AG04449 (cell line): ENCODE measurements around the gene HTR4.

Experiments used
- CTCF ChIA-PET: fragments of 350-600 bp; formaldehyde crosslinking; extraction: SDS; loops from one replicate; lab custom pipeline; 2021; ENCODE audit warnings: antibody characterized with exemption; lab: Yijun Ruan, JAX
- POLR2A ChIA-PET: fragments of 400-600, 350-600 bp; formaldehyde crosslinking; extraction: SDS; loops from one replicate; lab custom pipeline; 2020; ENCODE audit warnings: antibody characterized with exemption, inconsistent platforms; lab: Yijun Ruan, JAX
- DNase-seq: peaks from one replicate; pipeline ENCODE4 v3.0.0-alpha.2; 2010; ENCODE audit warnings: low read depth, low spot score
- H3K4me3 ChIP-seq: 2 replicates; pipeline ENCODE4 v1.5.1; 2011; ENCODE audit warnings: low read depth, mild to moderate bottlenecking, control low read depth, low read length
- TF ChIP-seq, protein P1 (sequence below): IDR thresholded peaks from one replicate; pipeline ENCODE4 v1.5.1; 2011; ENCODE audit warnings: mild to moderate bottlenecking, moderate library complexity, low read length, control low read depth, inconsistent platforms; ENCODE audit not compliant: insufficient read depth; ENCODE audit errors: missing control alignments

HTR4 gene

DNA sequence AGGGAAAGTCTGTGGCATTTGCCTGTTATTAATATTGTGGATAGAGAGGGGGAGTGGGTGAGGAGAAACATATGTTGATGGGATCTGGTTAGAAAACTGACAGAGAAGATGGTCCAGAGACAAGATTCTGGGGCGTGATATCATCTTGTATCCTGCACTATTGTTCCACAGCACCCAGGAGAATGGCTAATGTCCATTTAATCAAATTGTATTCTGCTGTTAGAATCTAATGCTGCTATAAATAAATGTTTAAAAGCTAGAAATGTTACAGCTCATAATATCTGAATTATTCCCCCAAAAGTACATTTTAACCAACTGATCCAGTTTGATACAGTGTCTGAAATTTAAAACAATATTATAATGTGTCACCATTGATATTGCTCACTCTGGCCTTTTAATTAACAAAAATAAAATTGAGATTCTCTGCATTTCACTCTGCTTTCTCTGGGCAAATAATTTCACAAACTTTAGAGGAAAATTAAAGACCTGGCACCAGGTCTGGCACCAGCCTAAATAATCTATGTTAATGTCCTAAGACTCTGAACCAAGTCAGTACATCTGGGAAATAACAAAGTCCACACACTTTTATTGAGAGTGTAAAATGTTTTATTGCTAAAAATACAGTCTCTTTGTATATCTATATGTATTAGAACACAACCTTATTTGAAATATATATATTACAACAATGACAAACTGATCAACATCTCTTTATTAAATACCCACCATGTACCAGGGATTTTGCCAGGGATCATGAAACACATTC lies 18.8 kb downstream of the HTR4 start:
- DNase-seq: no peak
- H3K4me3 ChIP-seq: no peak overlapping the region
- TF ChIP-seq, protein P1, sequence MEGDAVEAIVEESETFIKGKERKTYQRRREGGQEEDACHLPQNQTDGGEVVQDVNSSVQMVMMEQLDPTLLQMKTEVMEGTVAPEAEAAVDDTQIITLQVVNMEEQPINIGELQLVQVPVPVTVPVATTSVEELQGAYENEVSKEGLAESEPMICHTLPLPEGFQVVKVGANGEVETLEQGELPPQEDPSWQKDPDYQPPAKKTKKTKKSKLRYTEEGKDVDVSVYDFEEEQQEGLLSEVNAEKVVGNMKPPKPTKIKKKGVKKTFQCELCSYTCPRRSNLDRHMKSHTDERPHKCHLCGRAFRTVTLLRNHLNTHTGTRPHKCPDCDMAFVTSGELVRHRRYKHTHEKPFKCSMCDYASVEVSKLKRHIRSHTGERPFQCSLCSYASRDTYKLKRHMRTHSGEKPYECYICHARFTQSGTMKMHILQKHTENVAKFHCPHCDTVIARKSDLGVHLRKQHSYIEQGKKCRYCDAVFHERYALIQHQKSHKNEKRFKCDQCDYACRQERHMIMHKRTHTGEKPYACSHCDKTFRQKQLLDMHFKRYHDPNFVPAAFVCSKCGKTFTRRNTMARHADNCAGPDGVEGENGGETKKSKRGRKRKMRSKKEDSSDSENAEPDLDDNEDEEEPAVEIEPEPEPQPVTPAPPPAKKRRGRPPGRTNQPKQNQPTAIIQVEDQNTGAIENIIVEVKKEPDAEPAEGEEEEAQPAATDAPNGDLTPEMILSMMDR: no peak
- POLR2A ChIA-PET: no interaction called here
- CTCF ChIA-PET: interaction anchor here (1.0 kb wide), 1 partner anchor 95 kb away, joined by 3 read pairs; no protein-coding TSS in a partner anchor

DNA sequence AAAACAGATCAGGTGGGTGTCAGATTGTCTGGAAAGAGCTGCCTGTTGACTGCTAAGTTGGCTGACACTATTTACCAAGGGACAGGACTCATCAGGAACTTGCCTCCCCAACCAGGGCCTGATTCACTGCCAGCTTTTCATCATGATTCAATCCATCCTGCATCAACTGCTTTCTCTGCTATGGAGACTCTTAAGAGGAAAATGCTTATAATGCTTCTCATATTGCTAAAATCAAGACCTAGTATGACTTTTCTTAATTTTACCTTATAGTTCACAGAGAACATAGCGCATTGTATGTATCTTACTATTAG lies 21.3 kb downstream of the HTR4 start:
- no peak for DNase-seq
- CTCF ChIA-PET: no interaction called here
- no peak overlapping the region for H3K4me3 ChIP-seq
- POLR2A ChIA-PET: no interaction called here
- TF ChIP-seq, protein P1: no peak

DNA sequence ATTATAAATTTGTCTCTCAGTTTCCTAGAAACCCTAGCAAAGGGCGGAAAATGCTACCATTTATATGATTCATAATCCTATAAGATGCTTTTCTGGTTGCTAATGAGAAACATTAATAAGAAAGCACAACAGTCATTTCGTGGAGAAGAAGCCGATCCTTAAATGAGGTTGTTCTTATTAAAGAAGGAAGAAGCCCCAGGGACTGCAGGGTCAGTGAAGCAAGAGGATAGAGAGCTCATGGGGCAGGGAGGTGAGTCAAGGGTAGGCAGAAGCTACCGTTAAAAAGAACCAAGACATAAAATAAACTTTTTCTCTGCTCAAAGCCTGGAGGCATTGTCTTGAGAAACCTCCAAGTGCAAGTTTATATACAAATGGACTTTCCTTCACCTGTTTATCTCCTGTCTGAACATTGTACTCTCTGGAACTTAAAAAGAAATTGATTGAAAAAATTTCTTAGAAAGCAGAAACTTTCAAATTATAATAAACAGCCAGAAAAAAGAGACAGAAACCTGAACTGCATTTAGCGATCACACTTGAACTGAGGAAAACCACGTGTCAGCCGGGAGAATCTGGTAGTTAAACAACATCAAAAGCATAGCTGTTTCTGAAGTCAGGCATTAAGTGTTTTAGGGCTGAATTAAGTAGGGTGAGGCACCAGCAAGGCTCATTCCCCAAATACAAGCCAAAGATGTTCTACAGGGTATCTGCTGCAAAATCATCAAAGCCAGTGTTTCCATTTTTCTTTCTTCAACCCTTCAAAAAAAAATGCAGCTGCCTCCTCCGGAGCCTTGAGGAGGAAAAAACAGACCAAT lies 21.9 kb downstream of the HTR4 start:
- ChIA-PET CTCF (no interaction called here), POLR2A (no interaction called here)
- TF ChIP-seq, protein P1: no peak
- no peak for DNase-seq
- H3K4me3 ChIP-seq: no peak overlapping the region

DNA sequence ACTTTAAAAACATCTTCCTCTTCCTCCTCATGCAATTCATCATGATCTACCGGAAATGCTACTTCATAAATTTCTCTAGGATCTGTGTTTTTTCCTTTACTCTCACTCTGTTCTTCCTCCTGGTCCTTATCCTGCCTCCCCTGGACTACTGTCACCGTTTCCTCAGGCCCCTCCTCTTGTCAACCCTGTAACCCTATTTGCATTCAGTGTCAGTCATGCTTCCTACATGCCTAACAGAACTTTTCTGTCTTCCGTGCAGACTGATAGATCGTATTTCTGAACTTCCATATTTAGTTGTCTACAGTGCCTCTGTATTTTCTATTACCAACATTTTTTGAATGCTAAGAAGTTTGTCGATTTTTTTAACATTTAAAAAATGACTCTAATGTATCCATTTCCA lies 27.3 kb downstream of the HTR4 start:
- DNase-seq: no peak
- TF ChIP-seq, protein P1: no peak
- ChIA-PET POLR2A (no interaction called here), CTCF (no interaction called here)
- no peak overlapping the region for H3K4me3 ChIP-seq

DNA sequence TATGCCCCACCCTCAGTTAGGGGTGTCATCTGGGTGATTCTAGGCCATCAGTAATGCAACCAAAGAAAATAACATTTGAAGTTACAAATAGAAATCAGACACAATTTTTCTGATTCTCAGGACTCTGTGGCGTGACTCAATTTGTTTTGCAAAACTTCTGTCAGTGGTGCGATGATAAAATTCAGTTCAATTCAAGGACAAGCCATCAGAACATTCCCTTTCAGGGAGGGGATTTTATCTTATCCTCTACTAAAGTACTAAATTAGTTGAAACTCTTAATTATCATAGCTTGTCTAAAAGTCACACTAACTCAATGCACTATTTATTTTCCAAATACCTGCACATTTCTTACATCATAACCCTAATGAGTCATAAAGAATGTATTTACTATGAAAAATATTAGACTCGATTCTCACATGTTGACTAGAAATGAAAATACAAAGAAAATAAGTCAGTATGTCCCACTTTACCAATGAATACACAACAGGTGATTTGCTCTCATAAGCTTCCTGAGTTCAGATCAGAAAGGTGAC lies 28.2 kb downstream of the HTR4 start:
- ChIA-PET POLR2A (no interaction called here), CTCF (no interaction called here)
- no peak overlapping the region for H3K4me3 ChIP-seq
- DNase-seq: no peak
- TF ChIP-seq, protein P1: no peak

DNA sequence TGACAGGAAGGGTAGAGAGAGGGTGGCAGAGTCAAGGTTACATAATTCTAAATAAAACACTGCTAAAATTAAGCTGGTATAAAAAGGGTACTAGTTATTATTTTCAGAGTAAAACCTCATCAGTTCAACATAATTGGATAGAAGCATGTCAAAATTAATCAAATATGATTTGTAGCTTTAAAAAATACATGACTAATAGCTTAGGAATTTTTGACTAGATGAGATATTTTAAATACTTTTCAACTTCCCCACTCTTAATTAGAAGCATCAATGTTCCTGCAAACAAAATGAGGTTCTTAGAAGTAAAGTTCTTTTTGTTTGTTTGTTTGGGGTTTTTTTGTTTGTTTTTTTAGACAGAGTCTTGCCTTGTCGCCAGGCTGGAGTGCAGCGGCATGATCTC lies 29.1 kb downstream of the HTR4 start:
- ChIA-PET POLR2A (no interaction called here), CTCF (no interaction called here)
- no peak overlapping the region for H3K4me3 ChIP-seq
- DNase-seq: no peak
- TF ChIP-seq, protein P1: no peak
